NB4 (cell line): Measurements from ENCODE around the gene LRRK1.

ENCODE experiments used
- MAX ChIP-seq: IDR thresholded peaks from 2 replicates; pipeline ENCODE4 v1.6.1; 2011; ENCODE audit warnings: low read depth, low read length
- MYC ChIP-seq: IDR thresholded peaks from 2 replicates; pipeline ENCODE4 v1.6.1; 2011; ENCODE audit warnings: low read depth, low read length
- POLR2A ChIP-seq: IDR thresholded peaks from 2 replicates; pipeline ENCODE4 v1.6.1; 2011; ENCODE audit warnings: mild to moderate bottlenecking; ENCODE audit not compliant: insufficient read length; ENCODE audit errors: extremely low read depth
- TF ChIP-seq, protein P1 (sequence below): IDR thresholded peaks from one replicate; pipeline ENCODE4 v1.5.1; 2012; ENCODE audit warnings: low read depth, low read length

- TF ChIP-seq, protein P1, sequence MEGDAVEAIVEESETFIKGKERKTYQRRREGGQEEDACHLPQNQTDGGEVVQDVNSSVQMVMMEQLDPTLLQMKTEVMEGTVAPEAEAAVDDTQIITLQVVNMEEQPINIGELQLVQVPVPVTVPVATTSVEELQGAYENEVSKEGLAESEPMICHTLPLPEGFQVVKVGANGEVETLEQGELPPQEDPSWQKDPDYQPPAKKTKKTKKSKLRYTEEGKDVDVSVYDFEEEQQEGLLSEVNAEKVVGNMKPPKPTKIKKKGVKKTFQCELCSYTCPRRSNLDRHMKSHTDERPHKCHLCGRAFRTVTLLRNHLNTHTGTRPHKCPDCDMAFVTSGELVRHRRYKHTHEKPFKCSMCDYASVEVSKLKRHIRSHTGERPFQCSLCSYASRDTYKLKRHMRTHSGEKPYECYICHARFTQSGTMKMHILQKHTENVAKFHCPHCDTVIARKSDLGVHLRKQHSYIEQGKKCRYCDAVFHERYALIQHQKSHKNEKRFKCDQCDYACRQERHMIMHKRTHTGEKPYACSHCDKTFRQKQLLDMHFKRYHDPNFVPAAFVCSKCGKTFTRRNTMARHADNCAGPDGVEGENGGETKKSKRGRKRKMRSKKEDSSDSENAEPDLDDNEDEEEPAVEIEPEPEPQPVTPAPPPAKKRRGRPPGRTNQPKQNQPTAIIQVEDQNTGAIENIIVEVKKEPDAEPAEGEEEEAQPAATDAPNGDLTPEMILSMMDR: no peak
- TF ChIP-seq MAX (no peak), MYC (no peak), POLR2A (no peak)
These were observed 106.3 kb downstream of the LRRK1 start for GRCh38 chr15:101025501-101025885.
